K562 (cell line): Measurements from ENCODE around the gene ERF. TPM values are rescaled to one million over a fixed set of nuclear protein-coding genes. Genes with fewer than 3 reads are reported as not detected.

Experiments
- ATAC-seq: fragments of 200-7000 bp; cut with Tn5 transposase; 3 replicates; pipeline ENCODE4 v1.9.1; 2020; ENCODE audit warnings: moderate library complexity
- BruUV-seq: library from RNA; stranded (reverse); fragments of 400-500 nt; replicated peaks from 2 replicates; lab custom pipeline; 2021; lab: Mats Ljungman, UMichigan
- CTCF ChIA-PET: fragments of 300-600 bp; formaldehyde crosslinking; extraction: SDS; loops from one replicate; lab custom pipeline; 2021; ENCODE audit warnings: low intra/inter-chr PET ratio; lab: Yijun Ruan, JAX
- POLR2A ChIA-PET: fragments of 300-600, 350-650 bp; sonication (Branson Sonifier 250); formaldehyde crosslinking; extraction: SDS; loops from one replicate; lab custom pipeline; 2021; ENCODE audit warnings: antibody characterized with exemption, inconsistent platforms; lab: Yijun Ruan, JAX
- DNase-seq, 4 experiments: peaks; one replicate each; pipeline versions ENCODE4 v3.0.0 to v3.0.0-alpha.2; 2011 to 2018; ENCODE audit warnings: low spot score in 3 of 4, mixed read lengths in 3 of 4; ENCODE audit errors: extremely low read depth in 1 of 4
- FAIRE-seq: peaks from 2 replicates; lab custom pipeline; 2011; peaks lifted over from hg19 to GRCh38; lab: Jason Lieb, UNC
- H2AFZ ChIP-seq: 2 replicates; pipeline ENCODE4 v1.6.0; 2011; ENCODE audit warnings: low read depth, low read length, control low read depth, inconsistent platforms
- H3K27ac ChIP-seq: fragments of 200-600 bp; 3 replicates; pipeline ENCODE4 v1.8.0; 2011; ENCODE audit warnings: low read depth, mild to moderate bottlenecking, control low read depth, inconsistent platforms, low read length, moderate library complexity, mixed read lengths; ENCODE audit errors: extremely low read depth
- H3K27me3 ChIP-seq, 2 experiments: fragments of 300-600 bp in 1 of 2; 2 replicates in 1 of 2; 3 replicates in 1 of 2; pipeline versions ENCODE4 v1.6.0 to v1.8.0; 2011; ENCODE audit warnings: inconsistent platforms in 2 of 2, low read length in 2 of 2, mild to moderate bottlenecking in 1 of 2, mixed read lengths in 1 of 2, moderate library complexity in 1 of 2; ENCODE audit not compliant: control insufficient read depth in 2 of 2, insufficient read depth in 2 of 2
- H3K36me3 ChIP-seq: fragments of 300-600 bp; 3 replicates; pipeline ENCODE4 v1.8.0; 2011; ENCODE audit warnings: mild to moderate bottlenecking, low read length, inconsistent platforms; ENCODE audit not compliant: control insufficient read depth, insufficient read depth
- H3K4me1 ChIP-seq, 2 experiments: fragments of 200-600 bp in 1 of 2; replicated peaks in 1 of 2; 2 replicates in 1 of 2; 3 replicates in 1 of 2; pipeline versions ENCODE4 v1.5.1 to v1.8.0; 2011; ENCODE audit warnings: inconsistent platforms in 2 of 2, low read length in 2 of 2, mild to moderate bottlenecking in 1 of 2, mixed read lengths in 1 of 2, moderate library complexity in 1 of 2; ENCODE audit not compliant: control insufficient read depth in 2 of 2, insufficient read depth in 2 of 2
- H3K4me2 ChIP-seq: 2 replicates; pipeline ENCODE4 v1.6.1; 2011; ENCODE audit warnings: low read length, control low read depth, inconsistent platforms, mixed read lengths; ENCODE audit not compliant: insufficient read depth
- H3K4me3 ChIP-seq: fragments of 200-600 bp; sonication (generic), shearing (Covaris generic); 2 replicates; pipeline ENCODE4 v1.5.1; 2016; ENCODE audit warnings: control low read depth, inconsistent platforms
- H3K79me2 ChIP-seq: fragments of 200-600 bp; 3 replicates; pipeline ENCODE4 v1.8.0; 2011; ENCODE audit warnings: low read length, inconsistent platforms; ENCODE audit not compliant: control insufficient read depth, insufficient read depth
- H3K9ac ChIP-seq, 2 experiments: 2 replicates each; pipeline versions ENCODE4 v1.6.0 to v1.6.1; 2011; ENCODE audit warnings: low read depth in 2 of 2, low read length in 2 of 2, control low read depth in 1 of 2, inconsistent platforms in 1 of 2, mild to moderate bottlenecking in 1 of 2, mixed read lengths in 1 of 2; ENCODE audit not compliant: insufficient read depth in 1 of 2
- H3K9me1 ChIP-seq: one replicate; pipeline ENCODE4 v1.6.0; 2011; ENCODE audit warnings: inconsistent platforms, mild to moderate bottlenecking, low read length, moderate library complexity; ENCODE audit not compliant: control insufficient read depth, insufficient read depth
- H3K9me3 ChIP-seq: replicated peaks from 2 replicates; pipeline ENCODE4 v1.5.1; 2011; ENCODE audit warnings: low read depth, low read length, inconsistent platforms; ENCODE audit not compliant: control insufficient read depth, insufficient read depth
- H4K20me1 ChIP-seq: replicated peaks from 2 replicates; pipeline ENCODE4 v1.6.1; 2011; ENCODE audit warnings: low read length, inconsistent platforms, mixed read lengths; ENCODE audit not compliant: control insufficient read depth, insufficient read depth
- ARID1B ChIP-seq: fragments of 450-650 bp; IDR thresholded peaks from 2 replicates; pipeline ENCODE4 v1.6.1; 2016; ENCODE audit warnings: antibody characterized with exemption, mild to moderate bottlenecking, inconsistent platforms
- ATF1 ChIP-seq, 2 experiments: fragments of 450-650 bp in 1 of 2; IDR thresholded peaks; 2 replicates each; pipeline ENCODE4 v1.6.1; 2016; ENCODE audit warnings: missing compliant biosample characterization in 1 of 2, missing genetic modification characterization in 1 of 2
- BHLHE40 ChIP-seq: IDR thresholded peaks from 2 replicates; pipeline ENCODE4 v1.6.1; 2011; ENCODE audit warnings: low read length, improper control_type of control experiment
- CBFB ChIP-seq: sonication (generic); formaldehyde crosslinking; IDR thresholded peaks from 2 replicates; pipeline ENCODE4 v1.4.0; 2020; ENCODE audit warnings: mild to moderate bottlenecking, missing genetic modification reagents
- MYC ChIP-seq, 2 experiments: fragments of 250-450 bp in 1 of 2; sonication (Bioruptor Pico) in 1 of 2; IDR thresholded peaks; 2 replicates each; pipeline versions ENCODE4 v1.5.1 to v1.6.1; 2012 to 2021; ENCODE audit warnings: low read depth in 2 of 2, borderline replicate concordance in 1 of 2, improper control_type of control experiment in 1 of 2, low read length in 1 of 2, mild to moderate bottlenecking in 1 of 2, moderate library complexity in 1 of 2
- TCF3 ChIP-seq: sonication (generic); formaldehyde crosslinking; IDR thresholded peaks from 2 replicates; pipeline ENCODE4 v1.4.0; 2020; ENCODE audit warnings: mild to moderate bottlenecking, missing genetic modification reagents
- ZNF699 ChIP-seq: fragments of 250-450 bp; sonication (Bioruptor Pico); IDR thresholded peaks from 2 replicates; pipeline ENCODE4 v1.8.0; 2021; ENCODE audit warnings: mild to moderate bottlenecking, moderate library complexity; ENCODE audit not compliant: insufficient replicate concordance
- WGBS: fragments of 100-300 bp; shearing (Covaris generic); methylation state at CpG from one replicate; pipeline ENCODE4 v1.1.6; 2016; ENCODE audit warnings: low coverage, mixed read lengths; ENCODE audit not compliant: insufficient coverage; ENCODE audit errors: missing lambda C conversion rate; 5-methylcytosine and 5-hydroxymethylcytosine counted together
- in situ Hi-C: fragments of 300-500 bp; cut with MboI; formaldehyde crosslinking; loops from 4 replicates; pipeline ENCODE4 v1.15.0; 2018; ENCODE audit warnings: inconsistent platforms, mixed read lengths
- intact Hi-C: fragments of 100-400 bp; cut with micrococcal nuclease; formaldehyde crosslinking; loops from 2 replicates; pipeline ENCODE4 v1.14.2; 2022
- polyA plus RNA-seq, 8 experiments: library from polyadenylated mRNA; depleted of rRNA in 4 of 8; stranded (reverse) in 5 of 8; unstranded in 3 of 8; fragments of >200 nt; fragmentation: Nextera tagmentation in 2 of 8; fragmentation: Illumina TruSeq in 1 of 8; extraction: Ambion mirVana in 2 of 8; extraction: Trizol in 1 of 8; gene quantifications; 2 replicates each; pipeline versions ENCODE4 v1.2.1 to v1.2.3, GENCODE V29; 2011 to 2014; ENCODE audit warnings: inconsistent platforms in 1 of 8, missing spikeins in 1 of 8
- total RNA-seq, 7 experiments: library from RNA; depleted of rRNA in 6 of 7; stranded (reverse); fragments of >200 nt in 6 of 7; fragmentation: Illumina TruSeq in 2 of 7; extraction: Trizol in 2 of 7; gene quantifications; 2 replicates each; pipeline versions ENCODE4 v1.2.1 to v1.2.3, GENCODE V29; 2011 to 2021; ENCODE audit warnings: low replicate concordance in 1 of 7
- TF ChIP-seq, protein P1 (sequence below): fragments of 450-650 bp; formaldehyde crosslinking; IDR thresholded peaks from 2 replicates; pipeline ENCODE4 v1.4.0; 2022; ENCODE audit warnings: missing genetic modification characterization
- TF ChIP-seq, protein P2 (sequence below): fragments of 450-650 bp; IDR thresholded peaks from 2 replicates; pipeline ENCODE4 v1.6.1; 2014; ENCODE audit warnings: low read depth, mild to moderate bottlenecking, moderate library complexity, borderline replicate concordance
- TF ChIP-seq, protein P3 (sequence below), 2 experiments: fragments of 450-650 bp; conservative IDR thresholded peaks; 2 replicates each; pipeline ENCODE4 v1.6.1; 2017; ENCODE audit warnings: mild to moderate bottlenecking in 2 of 2, moderate library complexity in 2 of 2

The ERF gene
- total and polyA plus RNA-seq, 9 of the 15 experiments (the other 6 are each of a cell fraction or from before 2014, with no cell fraction given), result 0.03 to 75.4 (median 27.0) TPM

DNA sequence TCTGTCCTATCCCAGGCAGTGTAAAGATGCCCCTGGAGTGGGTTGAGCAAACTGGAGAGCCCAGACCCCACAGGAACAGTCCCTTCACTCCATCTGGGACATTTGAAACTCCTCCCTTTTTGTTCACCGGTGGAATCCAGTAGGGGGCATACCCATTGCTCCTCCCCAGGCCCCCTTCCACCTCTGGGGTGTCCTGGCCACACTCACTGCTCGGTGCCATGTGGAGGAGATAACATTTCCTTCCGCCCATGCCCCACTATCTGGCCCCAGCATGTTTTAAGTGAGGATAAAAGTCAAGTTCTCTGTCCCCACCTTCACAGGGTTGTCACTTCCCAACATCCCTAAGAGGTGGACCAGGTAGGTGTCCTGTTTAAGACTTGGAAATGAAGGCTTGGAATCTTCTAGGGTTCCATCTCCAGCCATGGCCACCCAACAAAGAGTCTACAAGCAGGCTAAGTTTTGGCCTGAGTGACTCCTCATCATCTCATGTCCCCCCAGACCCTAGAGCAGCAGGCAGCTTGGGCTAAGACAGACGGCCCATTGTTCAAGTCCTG lies 25.6 kb downstream of the ERF start (continued):
- TF ChIP-seq ZNF699 (CRISPR knock-in tag) (no peak), ATF1 (CRISPR knock-in tag; IDR thresholded peaks at IDR 0.05) (no peak), ATF1 (tag; IDR thresholded peaks at IDR 0.05) (peak; percentile 13; the same call in 1 of the 2 replicates), TCF3 (CRISPR knock-in tag) (peak; percentile 42; the same call in 1 of the 2 replicates)
- TF ChIP-seq, all 486 proteins: peak for 22

DNA sequence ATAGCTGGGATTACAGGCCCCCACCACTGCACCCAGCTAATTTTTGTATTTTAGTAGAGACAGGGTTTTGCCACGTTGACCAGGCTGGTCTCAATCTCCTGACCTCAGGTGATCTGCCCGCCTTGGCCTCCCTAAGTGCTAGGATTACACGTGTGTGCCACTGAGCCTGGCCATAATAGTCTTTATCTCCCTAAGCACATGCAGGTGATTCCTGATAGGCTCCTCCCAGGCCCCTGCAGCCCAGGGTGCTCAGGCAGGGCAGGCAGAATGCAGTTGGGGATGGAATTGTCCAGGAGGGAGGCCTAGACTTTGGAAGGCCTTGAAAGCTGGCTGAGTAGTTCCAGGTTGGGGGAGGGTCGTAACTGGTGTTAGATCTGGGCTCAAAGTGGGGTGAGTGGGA lies 26.3 kb downstream of the ERF start:
- ChIA-PET CTCF (no interaction called here), POLR2A (interaction anchor here (0.6 to 7.2 kb wide), 5 partner anchors 9 to 146 kb away, joined by 3 to 116 read pairs (median 3); partner anchors contain the start of genes GSK3A and ZNF526)
- H3K4me1 ChIP-seq, result peaks cover 21 to 35% of the 10 kb centered on the region in 2 experiments
- BruUV-seq, result no TSS peak
- DNase-seq (peak in 2 of 4 experiments; percentile 48 to 67), FAIRE-seq (peak; percentile 71), ATAC-seq (peak; percentile 47)
- peaks cover 94% of the 10 kb centered on the region for H3K36me3 ChIP-seq
- no peaks in the 10 kb centered on the region for H3K9me1 ChIP-seq
- peaks cover 35% of the 10 kb centered on the region for H4K20me1 ChIP-seq
- in situ Hi-C loops (no loop called here), intact Hi-C loops (loop anchor here (5.0 kb wide), 1 partner anchor 46 kb away; no protein-coding TSS in a partner anchor)
- WGBS, result 15% methylated on average over 4 of the region's 4 CpGs
- H3K9me3 ChIP-seq, result no peaks in the 10 kb centered on the region
- H3K4me3 ChIP-seq, result no peak overlapping the region
- peak overlapping the region; percentile 69 for H3K4me2 ChIP-seq
- peaks cover 46% of the 10 kb centered on the region for H3K79me2 ChIP-seq
- no peaks in the 10 kb centered on the region for H3K27me3 ChIP-seq
- peak overlapping the region; percentile 29 to 37 for H3K9ac ChIP-seq
- H2AFZ ChIP-seq, result no peak overlapping the region
- H3K27ac ChIP-seq, result peak overlapping the region; percentile 75
- TF ChIP-seq, protein P1, sequence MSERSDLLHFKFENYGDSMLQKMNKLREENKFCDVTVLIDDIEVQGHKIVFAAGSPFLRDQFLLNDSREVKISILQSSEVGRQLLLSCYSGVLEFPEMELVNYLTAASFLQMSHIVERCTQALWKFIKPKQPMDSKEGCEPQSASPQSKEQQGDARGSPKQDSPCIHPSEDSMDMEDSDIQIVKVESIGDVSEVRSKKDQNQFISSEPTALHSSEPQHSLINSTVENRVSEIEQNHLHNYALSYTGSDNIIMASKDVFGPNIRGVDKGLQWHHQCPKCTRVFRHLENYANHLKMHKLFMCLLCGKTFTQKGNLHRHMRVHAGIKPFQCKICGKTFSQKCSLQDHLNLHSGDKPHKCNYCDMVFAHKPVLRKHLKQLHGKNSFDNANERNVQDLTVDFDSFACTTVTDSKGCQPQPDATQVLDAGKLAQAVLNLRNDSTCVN (CRISPR knock-in tag), result 0 out of 2 replicates have a peak, but pooled peaks have one; percentile 39
- no peak for TF ChIP-seq CBFB (CRISPR knock-in tag)
- TF ChIP-seq, protein P2, sequence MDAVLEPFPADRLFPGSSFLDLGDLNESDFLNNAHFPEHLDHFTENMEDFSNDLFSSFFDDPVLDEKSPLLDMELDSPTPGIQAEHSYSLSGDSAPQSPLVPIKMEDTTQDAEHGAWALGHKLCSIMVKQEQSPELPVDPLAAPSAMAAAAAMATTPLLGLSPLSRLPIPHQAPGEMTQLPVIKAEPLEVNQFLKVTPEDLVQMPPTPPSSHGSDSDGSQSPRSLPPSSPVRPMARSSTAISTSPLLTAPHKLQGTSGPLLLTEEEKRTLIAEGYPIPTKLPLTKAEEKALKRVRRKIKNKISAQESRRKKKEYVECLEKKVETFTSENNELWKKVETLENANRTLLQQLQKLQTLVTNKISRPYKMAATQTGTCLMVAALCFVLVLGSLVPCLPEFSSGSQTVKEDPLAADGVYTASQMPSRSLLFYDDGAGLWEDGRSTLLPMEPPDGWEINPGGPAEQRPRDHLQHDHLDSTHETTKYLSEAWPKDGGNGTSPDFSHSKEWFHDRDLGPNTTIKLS, result peak; percentile 26; the same call in 1 of the 2 replicates
- 0 out of 2 replicates have a peak, but pooled peaks have one; percentile 37 for TF ChIP-seq MYC (IDR thresholded peaks at IDR 0.05; ENCODE audit: low read depth, low read length)
- TF ChIP-seq MYC (CRISPR knock-in tag; IDR thresholded peaks at IDR 0.05; ENCODE audit: borderline replicate concordance, low read depth), result no peak
- TF ChIP-seq, protein P3, sequence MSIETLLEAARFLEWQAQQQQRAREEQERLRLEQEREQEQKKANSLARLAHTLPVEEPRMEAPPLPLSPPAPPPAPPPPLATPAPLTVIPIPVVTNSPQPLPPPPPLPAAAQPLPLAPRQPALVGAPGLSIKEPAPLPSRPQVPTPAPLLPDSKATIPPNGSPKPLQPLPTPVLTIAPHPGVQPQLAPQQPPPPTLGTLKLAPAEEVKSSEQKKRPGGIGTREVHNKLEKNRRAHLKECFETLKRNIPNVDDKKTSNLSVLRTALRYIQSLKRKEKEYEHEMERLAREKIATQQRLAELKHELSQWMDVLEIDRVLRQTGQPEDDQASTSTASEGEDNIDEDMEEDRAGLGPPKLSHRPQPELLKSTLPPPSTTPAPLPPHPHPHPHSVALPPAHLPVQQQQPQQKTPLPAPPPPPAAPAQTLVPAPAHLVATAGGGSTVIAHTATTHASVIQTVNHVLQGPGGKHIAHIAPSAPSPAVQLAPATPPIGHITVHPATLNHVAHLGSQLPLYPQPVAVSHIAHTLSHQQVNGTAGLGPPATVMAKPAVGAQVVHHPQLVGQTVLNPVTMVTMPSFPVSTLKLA (conservative IDR thresholded peaks at IDR 0.05), result peak; percentile 36 to 45; a peak in 3 of 4 replicates
- TF ChIP-seq ARID1B, result peak; percentile 48
- peak; percentile 59; the same call in 1 of the 2 replicates for TF ChIP-seq BHLHE40
